NOMO-1 treated with dmso at 0.1 percent for 144 hours (cell line): Measurements from ENCODE around the gene FOXR2.

ENCODE experiments used
- DNase-seq: peaks from one replicate; lab custom pipeline; 2025; ENCODE audit not compliant: unreplicated experiment; lab: John Stamatoyannopoulos, UW

Gene FOXR2, protein sequence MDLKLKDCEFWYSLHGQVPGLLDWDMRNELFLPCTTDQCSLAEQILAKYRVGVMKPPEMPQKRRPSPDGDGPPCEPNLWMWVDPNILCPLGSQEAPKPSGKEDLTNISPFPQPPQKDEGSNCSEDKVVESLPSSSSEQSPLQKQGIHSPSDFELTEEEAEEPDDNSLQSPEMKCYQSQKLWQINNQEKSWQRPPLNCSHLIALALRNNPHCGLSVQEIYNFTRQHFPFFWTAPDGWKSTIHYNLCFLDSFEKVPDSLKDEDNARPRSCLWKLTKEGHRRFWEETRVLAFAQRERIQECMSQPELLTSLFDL

DNA sequence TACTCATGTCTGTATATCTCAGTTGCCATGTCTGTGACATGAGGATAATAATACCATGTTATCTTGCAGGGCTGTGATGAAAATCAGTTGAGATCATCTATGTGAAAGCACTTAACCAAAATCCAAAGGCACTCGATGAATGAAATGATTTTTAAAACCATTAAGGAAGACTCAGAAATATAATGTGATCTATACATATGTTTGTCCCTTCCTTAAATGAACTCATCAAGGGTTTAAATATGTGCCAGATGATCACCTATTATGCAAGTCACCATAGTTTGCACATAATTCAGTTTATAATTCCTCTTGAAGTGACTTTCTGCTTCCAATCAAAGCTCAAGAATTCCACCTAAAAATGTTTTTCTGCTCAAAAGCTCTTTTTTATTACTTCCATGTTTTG, at the start of gene FOXR2:
Gene FOXR2, plus strand, starts transcription at position 301 of the 400 bp plus-strand sequence. CDS start 312 bp downstream, outside the sequence.
- no peak for DNase-seq

DNA sequence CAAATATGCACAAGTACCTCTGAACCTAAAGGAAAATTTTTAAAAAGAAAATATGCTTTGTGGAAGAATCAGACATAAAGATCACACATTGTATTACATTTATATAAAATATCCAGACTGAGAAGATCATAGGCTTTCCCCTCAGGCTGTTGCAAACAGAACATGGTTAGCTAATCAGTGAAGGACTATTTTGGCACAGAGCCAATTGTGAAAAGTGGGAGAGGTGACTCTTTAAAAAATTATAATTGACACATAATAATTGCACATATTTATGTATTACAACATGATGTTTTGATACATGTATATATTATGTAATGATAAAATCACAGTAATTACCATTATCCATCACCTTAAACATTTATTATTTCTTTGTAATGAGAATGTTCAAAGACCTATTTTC, 44.1 kb upstream of the FOXR2 start:
- DNase-seq: no peak

DNA sequence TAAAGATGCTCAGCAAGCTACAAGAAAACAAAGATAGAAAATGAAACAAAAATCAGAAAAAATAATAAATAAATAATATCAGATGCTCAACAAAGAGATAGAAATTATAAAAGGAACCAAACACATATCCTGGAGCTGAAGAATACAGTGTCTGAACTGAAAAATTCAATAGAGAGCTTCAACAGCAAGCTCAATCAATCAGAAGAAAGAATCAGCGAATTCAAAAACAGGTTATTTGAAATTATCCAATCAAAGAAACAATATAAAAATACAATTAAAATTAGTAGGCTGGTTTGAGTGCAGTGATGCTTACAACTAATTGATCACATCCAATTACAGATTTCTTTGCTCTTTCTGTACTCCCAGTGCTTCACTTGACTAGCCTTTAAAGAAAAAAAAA, 40.8 kb upstream of the FOXR2 start:
- no peak for DNase-seq

DNA sequence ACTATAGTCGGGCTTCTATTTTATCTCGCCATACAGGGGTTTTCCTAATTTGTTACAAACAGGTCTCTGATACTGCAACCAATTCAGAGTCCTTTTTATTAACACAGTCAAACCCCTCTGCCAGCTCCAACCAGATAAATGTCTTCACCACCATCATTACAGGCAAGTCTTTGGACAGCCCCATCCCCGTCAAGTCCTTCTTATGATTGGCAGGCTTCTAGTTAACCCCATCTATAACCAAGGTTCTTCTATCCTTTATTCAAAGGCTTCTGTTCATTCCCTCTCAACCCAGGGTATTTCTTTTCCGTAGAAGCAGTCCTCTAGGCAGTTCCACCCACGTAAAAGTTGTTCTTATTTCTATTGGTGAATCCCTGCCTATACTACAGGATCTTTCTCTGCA, 29.9 kb upstream of the FOXR2 start:
- no peak for DNase-seq

DNA sequence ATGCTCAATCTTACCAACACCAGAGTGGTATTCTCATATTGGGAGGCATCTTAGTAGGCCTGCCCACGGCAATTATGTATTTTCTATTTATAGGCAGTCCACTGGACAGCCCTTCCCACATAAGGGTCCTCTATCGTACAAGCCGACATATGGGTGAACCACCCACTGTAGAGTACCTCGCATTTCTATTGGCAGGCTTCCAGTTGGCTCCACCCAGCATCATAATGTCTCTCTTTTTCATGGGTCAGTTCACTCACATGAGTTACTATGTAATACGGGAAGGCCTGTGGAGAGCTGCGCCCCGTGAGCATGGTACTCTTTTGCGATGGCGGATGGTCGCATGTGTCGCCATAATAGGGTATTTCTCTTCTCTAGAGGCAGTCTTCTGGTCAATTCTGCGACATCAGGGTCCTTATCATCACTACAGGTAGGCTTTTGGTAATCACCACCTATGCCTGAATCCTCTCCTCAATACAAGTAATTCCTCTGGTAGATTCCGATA, 29.4 kb upstream of the FOXR2 start:
- DNase-seq: no peak

DNA sequence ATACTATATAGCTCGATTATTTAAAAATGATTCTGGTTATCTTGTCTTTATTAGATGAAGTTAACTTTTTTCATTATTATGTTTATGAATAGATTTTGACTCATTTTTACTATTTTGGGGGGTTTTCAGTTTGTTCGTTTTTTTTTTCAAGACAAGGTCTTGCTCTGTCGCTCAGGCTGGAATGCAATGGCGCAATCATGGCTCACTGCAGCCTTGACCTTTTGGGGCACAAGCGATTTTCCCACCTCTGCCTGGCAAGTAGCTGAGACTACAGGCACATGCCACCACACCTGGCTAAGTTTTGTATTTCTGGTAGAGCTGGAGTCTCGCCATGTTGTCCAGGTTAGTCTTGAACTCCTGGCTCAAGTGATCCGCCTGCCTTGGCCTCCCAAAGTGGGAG, 24.9 kb upstream of the FOXR2 start:
- DNase-seq: no peak

DNA sequence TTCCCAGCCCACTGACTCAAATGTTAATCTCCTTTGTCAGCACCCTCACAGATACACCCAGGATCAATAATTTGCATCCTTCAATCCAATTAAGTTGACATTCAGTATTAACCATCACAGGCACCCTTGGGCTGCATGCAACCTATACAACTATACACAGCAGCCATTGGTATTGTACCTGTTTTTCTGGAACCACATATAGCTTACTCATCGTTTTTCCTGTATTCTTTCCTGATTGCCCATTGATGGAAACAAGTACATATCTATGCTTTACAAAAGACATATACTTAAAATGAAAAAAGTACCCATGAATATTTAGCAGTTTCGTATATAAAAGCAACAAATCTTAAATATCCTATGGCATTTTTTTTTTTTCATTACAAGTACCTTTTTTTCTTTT, 3.7 kb upstream of the FOXR2 start:
- no peak for DNase-seq

DNA sequence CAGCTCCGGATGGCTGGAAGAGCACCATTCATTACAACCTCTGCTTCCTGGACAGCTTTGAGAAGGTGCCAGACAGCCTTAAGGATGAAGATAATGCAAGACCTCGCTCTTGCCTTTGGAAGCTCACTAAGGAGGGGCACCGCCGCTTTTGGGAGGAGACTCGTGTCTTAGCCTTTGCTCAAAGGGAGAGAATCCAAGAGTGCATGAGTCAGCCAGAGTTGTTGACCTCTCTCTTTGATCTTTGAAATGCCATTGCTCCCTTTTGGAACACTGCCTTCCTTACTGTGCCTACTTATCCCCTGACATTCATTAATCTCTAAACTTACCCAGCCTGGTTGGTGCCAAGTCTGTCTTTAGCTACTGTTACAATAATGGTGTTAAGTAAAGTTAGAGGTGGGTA, 1.2 kb downstream of the FOXR2 start:
- no peak for DNase-seq

DNA sequence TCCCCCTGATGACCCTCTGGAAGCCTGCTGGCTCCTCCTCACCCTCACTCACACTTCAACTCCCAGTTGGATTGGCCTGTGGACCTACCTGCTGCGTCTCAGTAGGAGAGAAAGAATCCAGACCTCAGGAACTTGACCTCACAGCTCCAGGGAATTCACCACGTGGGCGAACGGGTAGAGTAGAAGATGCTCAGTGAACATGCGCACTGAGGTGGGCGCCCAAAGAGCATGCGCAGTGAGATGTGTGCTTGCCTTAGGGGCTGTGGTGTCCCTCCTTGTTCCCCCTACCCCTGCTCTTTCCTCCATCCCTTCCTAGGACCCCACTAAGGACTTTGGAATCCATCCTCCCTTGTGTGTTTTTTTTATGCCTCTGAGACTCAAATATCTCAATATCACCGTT, 12.9 kb downstream of the FOXR2 start:
- DNase-seq: no peak

DNA sequence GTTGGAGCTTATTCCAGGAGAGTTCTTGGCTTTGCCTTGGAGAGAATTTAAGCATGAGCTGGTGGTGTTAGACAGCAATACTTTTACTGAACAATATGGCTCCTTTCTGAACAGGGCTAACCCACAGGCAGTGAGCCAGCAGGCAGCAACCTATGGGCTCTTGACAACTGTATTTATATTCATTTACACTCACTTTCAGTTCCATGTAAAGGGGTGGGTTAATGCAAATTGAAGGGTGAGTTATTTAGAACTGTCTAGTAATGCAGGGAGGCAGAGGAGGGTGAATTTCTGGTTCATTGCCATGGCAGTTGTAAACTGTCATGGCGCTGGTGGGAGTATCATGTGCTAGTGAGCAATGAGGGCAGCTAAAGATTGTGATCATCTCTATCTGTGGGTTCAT, 15.7 kb downstream of the FOXR2 start:
- DNase-seq: no peak

DNA sequence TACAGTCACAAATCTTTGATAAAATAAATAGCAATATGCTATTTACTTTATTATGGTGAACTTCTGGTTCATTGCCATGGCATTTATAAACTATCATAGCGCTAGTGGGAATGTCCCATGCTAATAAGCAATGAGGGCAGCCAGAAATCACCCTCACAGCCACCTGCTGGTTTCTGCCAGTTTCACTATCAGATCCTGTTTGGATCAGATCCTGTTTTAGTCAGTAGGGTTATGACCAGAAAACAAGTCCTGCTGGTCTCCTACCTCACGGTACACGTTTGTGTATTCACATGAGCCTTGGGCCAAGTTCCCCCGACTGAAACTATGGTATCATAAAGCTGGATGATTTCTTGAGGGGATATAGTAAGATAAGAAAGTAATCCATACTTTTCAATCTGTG, 17.7 kb downstream of the FOXR2 start:
- DNase-seq: no peak

DNA sequence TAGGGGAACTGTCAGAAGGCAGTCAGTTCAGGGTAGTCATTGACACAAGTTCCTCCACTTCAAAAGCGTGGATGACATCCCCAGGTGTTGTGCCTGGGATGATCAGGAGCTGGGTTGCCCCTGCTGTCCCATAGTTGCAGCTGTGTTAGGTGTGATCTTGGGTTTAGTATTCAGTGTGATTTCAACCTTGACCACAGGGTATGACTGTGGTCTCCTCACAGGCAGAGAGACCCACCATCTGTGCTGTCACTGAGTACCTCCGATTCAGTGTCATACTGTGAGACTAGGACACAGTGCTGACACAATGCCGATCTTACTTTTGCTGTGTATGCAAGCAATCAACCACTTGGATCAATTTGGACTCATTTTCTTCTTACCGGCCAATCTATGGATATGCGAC, 25.2 kb downstream of the FOXR2 start:
- no peak for DNase-seq

DNA sequence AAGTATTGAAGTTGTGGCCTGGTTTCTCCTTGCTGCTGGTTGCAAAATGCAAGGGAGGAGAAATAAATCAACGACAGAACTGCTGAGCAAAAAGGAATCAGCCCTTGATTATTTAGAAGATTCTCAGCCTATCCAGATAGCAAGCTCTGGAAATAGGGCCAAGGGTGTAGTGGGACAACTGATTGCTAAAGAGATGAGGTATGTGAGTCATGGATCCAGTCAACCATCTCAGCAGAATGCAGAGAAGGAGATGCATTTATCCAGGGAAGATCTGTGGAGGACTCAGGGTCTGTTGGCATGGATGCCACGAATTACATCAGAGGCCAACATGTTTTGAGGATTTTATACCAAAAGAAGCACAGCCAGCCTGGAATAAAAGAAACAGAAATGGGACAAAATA, 36.7 kb downstream of the FOXR2 start:
- no peak for DNase-seq

DNA sequence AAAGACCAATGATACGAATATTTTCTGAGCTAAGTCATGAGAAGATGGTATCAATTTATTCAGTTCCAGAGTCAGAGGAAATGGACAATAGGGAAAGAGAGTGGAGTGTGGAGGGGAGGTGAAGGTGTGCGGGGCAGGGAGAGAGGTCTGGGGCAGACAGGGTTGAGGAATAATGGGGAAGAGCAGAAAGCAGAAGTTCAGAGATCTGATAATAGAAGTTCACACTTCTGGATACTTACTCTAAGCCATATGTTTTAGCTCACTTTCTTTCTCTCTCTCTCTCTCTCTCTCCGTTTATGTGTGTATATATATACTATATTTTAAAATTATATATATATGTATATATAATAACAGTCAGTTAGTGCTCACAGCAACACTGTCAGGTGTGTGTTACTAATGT, 40.4 kb downstream of the FOXR2 start:
- DNase-seq: no peak

DNA sequence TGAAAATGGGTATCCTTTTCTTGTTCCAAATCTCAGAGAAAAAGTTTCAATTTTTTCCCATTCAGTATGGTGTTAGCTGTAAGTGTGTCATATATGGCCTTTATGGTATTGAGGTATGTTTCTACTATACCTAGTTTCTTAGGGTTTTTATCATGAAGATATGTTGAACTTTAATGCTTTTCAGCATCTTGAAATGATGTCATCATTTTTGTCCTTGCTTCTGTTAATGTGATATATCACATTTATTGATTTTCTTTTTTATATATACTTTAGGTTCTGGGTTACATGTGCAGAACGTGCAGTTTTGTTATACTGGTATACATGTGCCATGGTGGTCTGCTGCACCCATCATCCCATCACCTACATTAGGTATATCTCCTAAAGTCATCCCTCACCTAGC, 44.9 kb downstream of the FOXR2 start:
- DNase-seq: no peak
